Endothelial cell of hepatic sinusoid (primary cell): ENCODE data around the gene CDK14.

Source experiments
- in situ Hi-C: cut with HindIII; loops from 2 replicates; pipeline ENCODE4 v1.10.0; 2017; ENCODE audit warnings: low sequenced_read_pairs

The CDK14 gene

DNA sequence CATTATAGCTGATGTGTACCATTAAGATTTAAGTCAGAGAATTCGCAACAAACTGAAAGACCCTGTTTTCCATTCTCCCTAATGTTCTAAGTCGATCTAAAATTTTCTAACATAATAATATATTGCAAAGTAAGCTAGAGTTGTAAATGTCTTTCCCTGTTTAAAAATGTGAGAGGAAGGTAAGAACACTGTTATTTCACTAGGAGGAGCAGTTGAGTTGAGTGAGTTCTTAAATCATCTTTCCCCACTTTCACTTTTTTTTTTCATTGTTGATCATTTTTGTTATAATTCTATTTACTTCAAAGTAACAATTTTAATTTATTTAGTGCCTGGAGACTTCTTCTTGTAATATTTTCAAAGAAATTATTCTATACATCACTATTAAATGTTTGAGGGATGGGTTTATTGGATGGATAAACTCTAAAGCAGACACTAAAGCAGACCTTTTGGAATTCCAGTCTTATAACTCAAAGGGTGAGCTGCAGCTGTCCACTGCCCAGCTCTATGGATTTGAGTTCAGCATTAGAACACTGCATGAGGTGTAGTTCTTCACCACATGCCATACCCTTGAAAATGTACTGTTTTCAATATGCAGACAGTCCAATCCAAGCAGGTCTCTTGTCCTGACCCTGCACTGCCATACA is 486.9 kb downstream of the CDK14 start:
- in situ Hi-C loops: no loop called here

DNA sequence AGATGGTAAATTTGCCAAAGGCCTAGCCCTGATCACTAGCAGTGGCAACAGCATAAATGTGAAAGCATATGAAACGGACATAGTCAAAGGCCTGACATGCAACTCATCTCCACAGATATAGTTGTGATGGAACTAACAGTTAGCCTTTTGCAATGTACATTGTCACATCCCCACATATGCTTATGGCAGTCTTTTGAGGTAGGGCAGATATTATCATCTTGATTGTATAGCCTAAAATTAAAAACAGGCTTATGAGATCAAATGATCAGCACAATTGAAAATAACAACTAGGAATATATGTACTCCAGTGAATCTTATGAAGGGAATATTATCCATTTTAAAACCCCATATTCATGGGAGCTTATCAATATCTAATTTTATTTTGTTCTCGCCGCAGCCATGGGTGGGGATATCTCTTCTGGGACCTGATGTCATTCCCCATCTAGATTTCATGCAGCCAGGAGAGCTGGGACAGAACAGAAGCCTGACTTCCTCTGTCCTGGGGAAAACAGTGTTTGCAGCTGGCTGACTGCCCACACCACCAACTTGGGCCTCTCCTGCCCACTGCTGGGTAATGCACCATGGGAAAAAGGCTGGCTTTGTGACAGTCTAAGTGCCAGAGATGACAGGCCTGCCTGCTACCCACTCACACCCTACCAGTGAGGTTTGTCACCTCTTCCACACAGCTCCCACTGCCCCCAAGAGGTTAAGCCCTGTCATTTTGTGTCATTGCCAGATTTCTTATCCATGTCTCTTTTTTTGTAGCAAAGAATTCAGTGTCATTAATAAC is 487.9 kb downstream of the CDK14 start:
- in situ Hi-C loops: no loop called here

DNA sequence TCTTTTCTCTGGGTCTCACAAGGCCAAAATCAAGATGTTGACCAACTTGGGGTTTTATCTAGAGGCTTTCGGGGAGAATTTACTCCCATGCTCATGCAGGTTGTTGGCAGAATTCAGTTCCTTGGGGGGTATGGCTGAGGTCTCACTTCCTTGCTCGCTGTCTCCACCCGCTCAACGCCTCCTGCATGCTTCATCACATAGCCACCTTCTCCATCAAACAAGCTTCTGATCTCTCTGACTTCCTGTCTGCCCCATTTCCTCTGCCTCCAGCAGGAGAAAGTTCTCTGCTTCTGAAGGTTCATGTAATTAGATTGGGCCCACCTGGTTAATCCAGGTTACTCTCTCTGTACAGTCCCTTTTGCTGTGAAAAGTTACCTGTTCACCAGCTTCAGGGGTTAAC is 489.1 kb downstream of the CDK14 start:
- in situ Hi-C loops: no loop called here

GRCh38 chr7:91086200-91086599 is 490.1 kb downstream of the CDK14 start:
- in situ Hi-C loops: no loop called here

DNA sequence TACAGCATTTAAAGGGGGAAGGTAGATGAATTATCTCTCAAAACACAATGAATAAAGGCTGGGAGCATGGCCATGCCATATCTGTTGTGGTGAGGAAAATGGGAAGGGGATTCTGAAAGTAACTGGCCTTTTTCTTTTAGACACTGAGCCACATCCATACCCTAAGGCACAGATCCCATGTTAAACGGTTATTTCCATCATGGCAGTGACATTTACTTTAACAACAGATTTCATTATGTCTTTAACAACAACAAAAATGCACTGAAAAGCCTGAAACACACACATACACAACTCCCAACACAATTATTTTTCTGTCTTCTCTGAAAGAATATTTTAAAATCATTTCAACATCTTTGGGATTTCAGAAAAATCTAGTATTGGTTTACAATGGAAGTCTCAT is 492.0 kb downstream of the CDK14 start:
- in situ Hi-C loops: no loop called here

DNA sequence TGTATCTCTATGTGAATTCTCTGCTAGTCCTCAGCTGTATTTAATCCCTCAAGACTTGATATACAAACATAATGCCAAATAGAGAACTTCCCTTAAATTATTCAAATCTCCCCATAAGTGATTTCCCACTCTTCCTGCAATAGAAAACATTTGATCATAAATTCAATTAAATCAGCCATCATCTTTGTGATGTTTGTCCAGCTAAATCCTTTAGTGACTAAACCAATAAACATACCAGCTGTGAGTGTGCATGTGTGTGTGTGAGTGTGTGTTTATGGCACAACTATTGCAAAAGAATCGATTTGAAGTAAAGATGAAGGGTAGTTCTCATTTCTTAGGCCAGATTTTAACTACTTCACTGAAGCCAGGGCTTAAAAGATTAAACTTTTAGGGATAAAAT is 492.6 kb downstream of the CDK14 start:
- in situ Hi-C loops: no loop called here

DNA sequence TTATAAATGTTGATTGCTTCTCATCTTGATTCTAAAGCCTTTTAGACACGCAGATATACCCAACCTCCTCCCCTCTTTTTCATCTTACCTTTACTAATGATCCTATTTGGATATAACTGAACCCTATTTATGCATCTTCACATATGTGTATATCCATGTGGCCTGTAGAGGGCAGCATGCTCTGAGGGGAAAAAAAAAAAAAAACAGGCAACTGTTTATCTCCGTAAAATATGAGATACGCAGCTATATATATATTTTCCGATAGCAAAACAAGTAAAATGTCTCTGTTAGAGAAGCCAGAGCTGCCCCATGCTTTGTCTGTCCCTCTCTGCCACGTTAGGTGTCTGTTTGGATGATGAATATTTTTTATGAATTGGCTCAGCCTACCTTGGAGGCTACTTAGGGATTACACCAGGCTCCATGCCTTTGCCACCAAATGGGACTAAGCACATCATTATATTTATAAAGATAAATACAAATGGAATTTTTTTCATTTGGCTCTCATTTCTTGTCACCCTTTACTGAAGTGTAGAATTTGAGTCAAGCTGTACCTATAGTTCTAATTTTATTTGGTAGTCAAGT is 493.4 kb downstream of the CDK14 start:
- in situ Hi-C loops: no loop called here

DNA sequence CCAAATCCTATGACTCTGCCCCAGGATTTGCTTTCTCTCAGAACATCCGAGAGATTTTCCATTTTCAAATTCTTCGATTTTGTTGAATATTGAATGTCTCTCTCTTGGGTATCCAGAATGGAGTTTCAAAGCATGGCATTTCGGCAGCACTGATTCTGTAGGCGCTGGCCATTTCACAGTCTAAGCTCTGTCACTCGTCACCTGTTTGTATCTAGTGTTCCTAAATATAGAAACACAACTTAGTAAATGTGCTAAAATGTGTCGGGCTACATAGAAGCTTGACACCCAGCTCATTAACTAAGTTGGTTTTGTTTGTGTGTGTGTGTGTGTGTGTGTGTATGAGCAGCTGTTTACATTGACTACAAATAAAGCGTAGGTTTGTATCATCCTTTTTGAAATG is 494.6 kb downstream of the CDK14 start:
- in situ Hi-C loops: no loop called here

- in situ Hi-C loops: no loop called here
These were observed 495.5 kb downstream of the CDK14 start for GRCh38 chr7:91091631-91092030.

DNA sequence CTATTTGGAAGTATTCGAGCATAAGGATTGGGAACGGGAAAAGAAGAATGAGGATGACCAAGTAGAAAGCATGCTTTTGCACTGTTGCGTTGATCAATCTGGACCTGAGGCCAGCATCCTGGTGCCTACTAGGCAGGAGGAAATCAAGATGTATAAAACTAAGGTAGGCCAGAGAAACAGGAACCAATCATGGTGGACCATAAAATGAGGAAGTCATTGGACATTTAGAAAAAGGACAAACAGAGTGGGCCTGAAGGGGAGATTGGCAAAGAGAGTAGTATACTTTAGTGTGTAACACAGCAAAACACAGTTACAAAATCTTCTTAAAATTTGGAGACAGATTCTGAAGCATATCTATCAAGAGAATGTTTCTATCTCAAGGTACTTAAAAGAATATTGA is 497.1 kb downstream of the CDK14 start:
- in situ Hi-C loops: no loop called here

GRCh38 chr7:91098566-91098965 is 502.4 kb downstream of the CDK14 start:
- in situ Hi-C loops: no loop called here

DNA sequence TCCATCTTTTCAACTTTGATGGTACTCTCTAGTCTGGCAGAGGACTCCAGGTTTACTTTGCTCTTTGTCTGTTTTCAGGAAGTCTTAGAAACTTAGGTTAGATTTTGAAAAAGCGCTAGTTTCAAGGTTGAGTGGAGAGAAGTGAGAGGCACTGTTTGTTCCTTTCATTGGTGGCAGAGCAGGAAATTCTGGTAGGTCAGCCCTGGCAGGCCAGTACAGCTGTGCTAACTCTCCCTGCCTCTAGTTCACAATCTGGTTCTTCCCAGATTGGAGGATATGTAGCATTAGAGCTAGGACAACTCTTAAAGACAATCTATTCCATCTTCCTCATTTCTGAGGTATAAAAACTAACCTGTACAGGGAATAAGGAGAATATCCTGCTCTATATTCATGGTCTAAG is 507.2 kb downstream of the CDK14 start:
- in situ Hi-C loops: no loop called here

DNA sequence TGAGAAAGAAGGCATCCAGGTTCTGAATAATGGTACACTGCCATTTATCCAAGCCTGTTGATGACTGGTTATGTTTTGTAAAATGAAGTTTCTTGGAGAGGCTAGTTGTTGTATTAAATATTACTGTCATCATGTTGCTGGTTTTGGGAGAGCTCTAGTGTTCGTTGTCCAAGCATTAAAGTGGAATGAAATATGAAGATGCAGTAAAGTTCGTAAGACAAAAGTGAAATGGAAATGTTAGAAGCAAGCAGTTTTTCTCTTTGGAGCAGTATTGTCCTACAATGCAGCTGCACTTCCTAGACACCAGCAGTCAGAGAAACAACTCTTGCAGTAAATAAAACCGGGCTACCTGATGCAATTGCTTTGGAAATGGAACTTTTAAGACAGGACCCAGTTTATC is 511.3 kb downstream of the CDK14 start:
- in situ Hi-C loops: no loop called here

DNA sequence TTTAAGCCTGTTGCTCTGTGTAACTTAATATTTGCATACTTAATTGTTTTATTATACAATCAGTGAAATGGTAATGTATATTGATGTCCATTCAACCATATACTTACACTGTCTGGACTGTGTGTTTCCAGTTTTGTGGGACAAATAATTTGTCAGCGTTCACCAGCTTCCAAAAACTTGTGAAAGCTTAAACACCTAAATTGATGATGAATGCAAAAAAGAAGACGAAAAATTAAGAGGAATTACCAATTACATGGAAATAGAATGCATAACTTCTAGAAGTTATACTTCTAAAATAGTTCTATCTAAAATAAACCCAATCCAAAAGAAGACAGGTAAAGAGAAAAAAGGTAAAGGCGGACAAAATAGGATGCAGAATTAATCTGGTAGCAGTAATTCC is 513.1 kb downstream of the CDK14 start:
- in situ Hi-C loops: no loop called here

- in situ Hi-C loops: no loop called here
These were observed 516.8 kb downstream of the CDK14 start for GRCh38 chr7:91112902-91113341.

GRCh38 chr7:91114232-91114631 is 518.1 kb downstream of the CDK14 start:
- in situ Hi-C loops: no loop called here

- in situ Hi-C loops: no loop called here
These were observed 530.6 kb downstream of the CDK14 start for GRCh38 chr7:91126762-91127161.

DNA sequence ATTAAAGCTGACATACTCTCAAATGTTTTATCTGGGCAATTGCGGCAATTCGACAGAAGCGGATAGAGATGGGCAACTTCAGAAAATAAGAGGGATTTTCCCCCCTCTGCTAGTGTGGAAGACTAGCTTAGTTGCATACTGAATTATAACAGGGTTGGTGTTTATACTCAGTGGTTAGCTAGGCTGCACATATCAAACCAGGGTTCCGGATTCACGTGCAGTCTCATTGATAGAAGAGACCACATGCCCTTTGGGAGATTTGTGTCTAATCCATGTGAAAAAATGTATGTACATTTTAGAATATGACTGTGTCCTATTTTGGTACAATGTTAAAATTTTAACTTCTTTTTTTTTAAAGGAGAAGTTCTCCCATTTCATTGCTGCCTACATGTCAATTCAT is 531.2 kb downstream of the CDK14 start:
- in situ Hi-C loops: no loop called here

DNA sequence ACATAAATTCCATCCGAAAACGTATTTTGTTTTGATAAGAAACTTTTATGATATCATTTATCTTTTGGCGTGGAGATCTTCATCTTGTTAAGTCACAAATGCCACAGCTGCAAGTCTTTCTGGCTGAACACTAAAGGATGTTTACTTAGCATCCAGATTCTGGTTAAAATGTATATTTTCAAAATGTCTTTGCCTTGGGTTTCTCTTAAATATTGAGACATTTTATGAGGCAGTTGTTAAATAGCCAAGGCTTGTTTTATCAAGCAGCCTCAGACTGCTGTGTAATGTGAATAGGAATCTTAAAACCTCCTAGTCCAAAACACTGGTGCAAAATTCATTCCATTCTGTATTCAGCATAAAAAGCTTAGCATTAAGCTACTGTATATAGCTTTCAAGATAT is 531.8 kb downstream of the CDK14 start:
- in situ Hi-C loops: no loop called here

DNA sequence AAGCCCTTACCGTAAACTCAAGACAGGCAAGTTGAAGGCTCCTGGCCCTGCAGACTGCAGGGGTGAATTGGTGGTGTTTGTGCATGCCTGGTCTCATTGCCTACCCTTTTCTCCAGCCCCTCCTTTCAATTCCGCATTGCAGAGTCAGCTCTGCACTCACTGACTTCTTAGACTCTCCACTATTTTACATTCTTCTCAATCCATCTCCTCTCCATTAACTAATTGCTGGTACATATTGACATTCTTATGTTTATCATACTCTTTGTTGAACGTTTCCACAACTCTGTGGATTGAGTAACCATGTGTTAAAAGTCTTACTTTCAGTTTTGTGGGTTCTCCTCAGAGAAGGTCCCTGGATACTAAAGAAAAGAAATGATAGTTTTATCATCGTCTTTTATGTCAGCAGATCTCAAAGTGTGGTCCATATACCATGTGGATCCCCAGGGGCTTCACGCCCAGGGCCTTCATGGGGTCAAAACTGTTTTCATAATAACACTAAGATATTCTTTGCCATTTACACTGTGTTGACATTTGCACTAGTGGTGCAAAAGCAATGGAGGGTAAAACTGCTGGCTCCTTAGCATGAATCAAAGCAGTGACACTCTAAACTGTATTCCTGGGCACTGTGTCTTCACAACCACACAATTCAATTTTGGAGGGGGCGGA is 532.7 kb downstream of the CDK14 start:
- in situ Hi-C loops: no loop called here

GRCh38 chr7:91135300-91135699 is 539.2 kb downstream of the CDK14 start:
- in situ Hi-C loops: no loop called here
